AML-193 (cell line): ENCODE data around the gene DIAPH3.

ENCODE experiments used
- DNase-seq, 2 experiments: peaks; one replicate each; lab custom pipeline; 2025; lab: John Stamatoyannopoulos, UW

DIAPH3 gene

GRCh38 chr13:59728896-59729545 is 434.7 kb downstream of the DIAPH3 start:
- no peak for DNase-seq

- peak; percentile 48 to 69 for DNase-seq
These were observed 441.5 kb downstream of the DIAPH3 start for GRCh38 chr13:59721926-59722910.

GRCh38 chr13:59715611-59716010 is 448.1 kb downstream of the DIAPH3 start:
- no peak for DNase-seq

- no peak for DNase-seq
These were observed 452.6 kb downstream of the DIAPH3 start for GRCh38 chr13:59710996-59711701.

GRCh38 chr13:59710416-59710815 is 453.3 kb downstream of the DIAPH3 start:
- DNase-seq, result no peak

GRCh38 chr13:59706101-59706976 is 457.4 kb downstream of the DIAPH3 start:
- no peak for DNase-seq

- DNase-seq, result no peak
These were observed 461.5 kb downstream of the DIAPH3 start for GRCh38 chr13:59702269-59702668.

- DNase-seq, result no peak
These were observed 462.5 kb downstream of the DIAPH3 start for GRCh38 chr13:59701261-59701660.

GRCh38 chr13:59700281-59700680 is 463.4 kb downstream of the DIAPH3 start:
- no peak for DNase-seq

- no peak for DNase-seq
These were observed 467.5 kb downstream of the DIAPH3 start for GRCh38 chr13:59696271-59696670.

GRCh38 chr13:59691501-59692066 is 472.1 kb downstream of the DIAPH3 start:
- DNase-seq, result no peak

GRCh38 chr13:59690857-59691500 is 472.7 kb downstream of the DIAPH3 start:
- DNase-seq, result no peak

GRCh38 chr13:59689057-59689456 is 474.7 kb downstream of the DIAPH3 start:
- DNase-seq, result no peak

GRCh38 chr13:59686798-59687394 is 476.8 kb downstream of the DIAPH3 start:
- no peak for DNase-seq

GRCh38 chr13:59684105-59684504 is 479.6 kb downstream of the DIAPH3 start:
- DNase-seq, result no peak

GRCh38 chr13:59681636-59682311 is 482.0 kb downstream of the DIAPH3 start:
- DNase-seq, result peak; percentile 22 to 39

GRCh38 chr13:59680429-59681024 is 483.2 kb downstream of the DIAPH3 start:
- peak; percentile 27 to 41 for DNase-seq

- DNase-seq, result no peak
These were observed 484.5 kb downstream of the DIAPH3 start for GRCh38 chr13:59679254-59679653.
